ENCODE measurements around the gene SUN1. TPM values are rescaled to one million over a fixed set of nuclear protein-coding genes. Genes with fewer than 3 reads are reported as not detected.
A peak's percentile ranks its signal among the peaks of the same experiment; 100 is the strongest.

Gene SUN1
- polyA plus RNA-seq, 1 of the 3 experiments (the other 2 are of a cell fraction), result 369 TPM

DNA sequence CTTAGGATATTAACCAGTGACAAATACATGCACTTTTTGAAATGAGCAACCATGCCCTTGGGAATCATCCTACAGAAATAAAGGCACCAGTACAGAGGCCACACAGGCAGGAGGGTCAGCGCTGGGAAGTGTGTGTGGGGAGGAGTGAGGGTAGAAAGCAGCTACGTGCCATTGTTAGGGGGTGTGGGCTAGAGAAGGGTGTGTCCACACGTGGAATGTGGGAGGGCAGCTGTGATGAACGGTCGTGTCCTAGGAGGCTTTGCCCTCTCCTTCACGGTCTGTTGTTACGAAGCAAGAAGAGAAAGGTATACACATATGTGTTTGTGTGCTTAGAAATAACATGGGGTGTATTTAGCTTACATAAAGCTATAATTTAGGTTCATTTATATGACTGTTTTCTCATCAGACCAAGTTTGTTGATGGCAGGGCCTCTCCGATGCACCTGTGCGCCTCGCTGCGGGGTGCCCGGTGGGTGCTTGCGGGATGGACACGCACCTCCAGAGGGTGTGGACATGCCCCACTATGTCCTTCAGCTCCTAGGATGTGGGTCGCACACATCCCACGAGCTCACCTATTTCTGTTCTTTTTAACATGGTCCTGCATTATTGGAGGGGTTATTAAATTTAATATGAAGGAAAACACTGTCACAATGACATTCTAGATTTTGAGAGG lies 27.2 kb downstream of the SUN1 start:
- Histone ChIP-seq H3K4me1 (ENCODE audit: control insufficient read depth in 1 of 2, insufficient read depth in 2 of 2, low read depth in 1 of 2, low read length in 1 of 2) (peaks cover 0 to 19% of the 10 kb centered on the region in 2 experiments; a peak in 1 of 4 replicates), H3K4me3 (ENCODE audit: low read depth in 2 of 2, low read length in 1 of 2) (no peak overlapping the region), H3K4me2 (no peak overlapping the region), H2AFZ (ENCODE audit: low read depth) (no peak overlapping the region), H3K9me2 (no peaks in the 10 kb centered on the region), H3K9ac (no peak overlapping the region), H4K20me1 (ENCODE audit: insufficient read depth) (no peaks in the 10 kb centered on the region), H3K9me3 (no peaks in the 10 kb centered on the region), H3F3A (replicated peaks; ENCODE audit: insufficient read depth) (no peaks in the 10 kb centered on the region), H3K27me3 (ENCODE audit: insufficient read depth) (no peaks in the 10 kb centered on the region), H3K36me3 (replicated peaks in 1 of 2; ENCODE audit: control insufficient read depth in 1 of 2, insufficient read depth in 2 of 2, low read length in 1 of 2) (peaks cover 65 to 83% of the 10 kb centered on the region in 2 experiments), H3K79me2 (ENCODE audit: insufficient read depth) (peaks cover 5% of the 10 kb centered on the region; the same call in 1 of the 2 replicates), H3K27ac (ENCODE audit: low read depth in 2 of 2, low read length in 1 of 2) (peak overlapping the region in 1 of 2 experiments; percentile 3; a peak in 1 of 4 replicates)
- WGBS (ENCODE audit: low lambda C conversion rate), result 90% methylated on average over 15 of the region's 16 CpGs
- ChIA-PET POLR2A (no interaction called here), CTCF (interaction anchor here (0.6 to 14.6 kb wide), 3 partner anchors 12 to 279 kb away, joined by 3 to 123 read pairs (median 10); no protein-coding TSS in a partner anchor)
- TF ChIP-seq JUND (IDR thresholded peaks at IDR 0.05), result no peak
- TF ChIP-seq SIN3A (IDR thresholded peaks at IDR 0.05; ENCODE audit: borderline replicate concordance, low read depth, low read length), result no peak
- TF ChIP-seq, protein P1, sequence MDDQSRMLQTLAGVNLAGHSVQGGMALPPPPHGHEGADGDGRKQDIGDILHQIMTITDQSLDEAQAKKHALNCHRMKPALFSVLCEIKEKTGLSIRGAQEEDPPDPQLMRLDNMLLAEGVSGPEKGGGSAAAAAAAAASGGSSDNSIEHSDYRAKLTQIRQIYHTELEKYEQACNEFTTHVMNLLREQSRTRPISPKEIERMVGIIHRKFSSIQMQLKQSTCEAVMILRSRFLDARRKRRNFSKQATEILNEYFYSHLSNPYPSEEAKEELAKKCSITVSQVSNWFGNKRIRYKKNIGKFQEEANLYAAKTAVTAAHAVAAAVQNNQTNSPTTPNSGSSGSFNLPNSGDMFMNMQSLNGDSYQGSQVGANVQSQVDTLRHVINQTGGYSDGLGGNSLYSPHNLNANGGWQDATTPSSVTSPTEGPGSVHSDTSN (IDR thresholded peaks at IDR 0.05), result no peak
- TF ChIP-seq, protein P2, sequence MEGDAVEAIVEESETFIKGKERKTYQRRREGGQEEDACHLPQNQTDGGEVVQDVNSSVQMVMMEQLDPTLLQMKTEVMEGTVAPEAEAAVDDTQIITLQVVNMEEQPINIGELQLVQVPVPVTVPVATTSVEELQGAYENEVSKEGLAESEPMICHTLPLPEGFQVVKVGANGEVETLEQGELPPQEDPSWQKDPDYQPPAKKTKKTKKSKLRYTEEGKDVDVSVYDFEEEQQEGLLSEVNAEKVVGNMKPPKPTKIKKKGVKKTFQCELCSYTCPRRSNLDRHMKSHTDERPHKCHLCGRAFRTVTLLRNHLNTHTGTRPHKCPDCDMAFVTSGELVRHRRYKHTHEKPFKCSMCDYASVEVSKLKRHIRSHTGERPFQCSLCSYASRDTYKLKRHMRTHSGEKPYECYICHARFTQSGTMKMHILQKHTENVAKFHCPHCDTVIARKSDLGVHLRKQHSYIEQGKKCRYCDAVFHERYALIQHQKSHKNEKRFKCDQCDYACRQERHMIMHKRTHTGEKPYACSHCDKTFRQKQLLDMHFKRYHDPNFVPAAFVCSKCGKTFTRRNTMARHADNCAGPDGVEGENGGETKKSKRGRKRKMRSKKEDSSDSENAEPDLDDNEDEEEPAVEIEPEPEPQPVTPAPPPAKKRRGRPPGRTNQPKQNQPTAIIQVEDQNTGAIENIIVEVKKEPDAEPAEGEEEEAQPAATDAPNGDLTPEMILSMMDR (IDR thresholded peaks at IDR 0.05), result no peak
- no peak for TF ChIP-seq TEAD4 (IDR thresholded peaks at IDR 0.05; ENCODE audit: borderline replicate concordance, insufficient read depth)
- no peak for TF ChIP-seq SMC3 (IDR thresholded peaks at IDR 0.05; ENCODE audit: low read depth, low read length)
- no peak for TF ChIP-seq FOSL2 (IDR thresholded peaks at IDR 0.05; ENCODE audit: borderline replicate concordance, low read depth)
- TF ChIP-seq RXRA (IDR thresholded peaks at IDR 0.05; ENCODE audit: borderline replicate concordance, low read depth), result no peak
- TF ChIP-seq NFIC (IDR thresholded peaks at IDR 0.05; ENCODE audit: borderline replicate concordance), result no peak
- TF ChIP-seq RFX5 (IDR thresholded peaks at IDR 0.05; ENCODE audit: low read length), result no peak
- no peak for TF ChIP-seq POLR2AphosphoS5 (IDR thresholded peaks at IDR 0.05; ENCODE audit: low read depth, low read length)
- TF ChIP-seq CHD2 (IDR thresholded peaks at IDR 0.05; ENCODE audit: low read length, partially characterized antibody), result no peak
- TF ChIP-seq EP300 (IDR thresholded peaks at IDR 0.05; ENCODE audit: borderline replicate concordance in 1 of 2, low read depth in 1 of 2, low read length in 1 of 2), result no peak
- TF ChIP-seq RAD21 (IDR thresholded peaks at IDR 0.05; ENCODE audit: low read length), result no peak
- TF ChIP-seq FOXM1 (IDR thresholded peaks at IDR 0.05; ENCODE audit: low read depth), result no peak
- TF ChIP-seq, protein P3, sequence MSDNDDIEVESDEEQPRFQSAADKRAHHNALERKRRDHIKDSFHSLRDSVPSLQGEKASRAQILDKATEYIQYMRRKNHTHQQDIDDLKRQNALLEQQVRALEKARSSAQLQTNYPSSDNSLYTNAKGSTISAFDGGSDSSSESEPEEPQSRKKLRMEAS (IDR thresholded peaks at IDR 0.05; ENCODE audit: low read depth), result no peak
- no peak for TF ChIP-seq YY1 (IDR thresholded peaks at IDR 0.05; ENCODE audit: low read depth)
- DNase-seq, result no peak
